Karpas-422 (cell line): ENCODE results near the gene FNDC3B. TPM values are rescaled to one million over a fixed set of nuclear protein-coding genes. Genes with fewer than 3 reads are reported as not detected.

Source experiments
- DNase-seq: peaks from one replicate; pipeline ENCODE4 v3.0.0-alpha.2; 2015
- H2AFZ ChIP-seq: fragments of 200-600 bp; sonication (generic); 2 replicates; pipeline ENCODE4 v1.6.1; 2014; ENCODE audit warnings: antibody characterized with exemption, low read length, mixed read lengths
- H3K27ac ChIP-seq: fragments of 200-600 bp; sonication (generic); 2 replicates; pipeline ENCODE4 v1.5.1; 2014; ENCODE audit warnings: mild to moderate bottlenecking, low read length, moderate library complexity
- H3K27me3 ChIP-seq: fragments of 200-600 bp; sonication (generic); 2 replicates; pipeline ENCODE4 v1.6.1; 2014; ENCODE audit warnings: low read length, mixed read lengths
- H3K36me3 ChIP-seq: fragments of 200-600 bp; sonication (generic); 2 replicates; pipeline ENCODE4 v1.6.1; 2014; ENCODE audit warnings: low read length, mixed read lengths; ENCODE audit not compliant: insufficient read depth
- H3K4me1 ChIP-seq: fragments of 200-600 bp; sonication (generic); 2 replicates; pipeline ENCODE4 v1.6.1; 2014; ENCODE audit warnings: mild to moderate bottlenecking, low read length, mixed read lengths
- H3K4me2 ChIP-seq: fragments of 200-600 bp; sonication (generic); 2 replicates; pipeline ENCODE4 v1.6.1; 2014; ENCODE audit warnings: low read length, low read depth, mild to moderate bottlenecking; ENCODE audit not compliant: poor library complexity, severe bottlenecking
- H3K4me3 ChIP-seq: fragments of 200-600 bp; sonication (generic); 2 replicates; pipeline ENCODE4 v1.5.1; 2014; ENCODE audit warnings: mild to moderate bottlenecking, antibody characterized with exemption, low read length, mixed read lengths
- H3K79me2 ChIP-seq: fragments of 200-600 bp; sonication (generic); 2 replicates; pipeline ENCODE4 v1.6.1; 2014; ENCODE audit warnings: mild to moderate bottlenecking, low read length, mixed read lengths
- H3K9ac ChIP-seq: fragments of 200-600 bp; sonication (generic); 2 replicates; pipeline ENCODE4 v1.6.0; 2014; ENCODE audit warnings: low read length
- H3K9me2 ChIP-seq: fragments of 200-600 bp; sonication (generic), shearing (Covaris generic); replicated peaks from 2 replicates; pipeline ENCODE4 v1.6.0; 2014; ENCODE audit warnings: mild to moderate bottlenecking, low read length, moderate library complexity; ENCODE audit not compliant: insufficient read depth
- H3K9me3 ChIP-seq: fragments of 300-700, 200-600 bp; sonication (generic); 2 replicates; pipeline ENCODE4 v1.6.1; 2014; ENCODE audit warnings: low read length, mixed read lengths
- H4K20me1 ChIP-seq: fragments of 200-600 bp; sonication (generic); 2 replicates; pipeline ENCODE4 v1.6.1; 2014; ENCODE audit warnings: mild to moderate bottlenecking, antibody characterized with exemption, low read length, low read depth; ENCODE audit not compliant: insufficient read depth
- total RNA-seq: library from RNA; depleted of rRNA; stranded (reverse); fragments of >200 nt; shearing (Covaris generic); gene quantifications from 2 replicates; pipeline ENCODE4 v1.2.3, GENCODE V29; 2014; ENCODE audit warnings: low replicate concordance

FNDC3B gene
- total RNA-seq, 1 experiment from 2014 or later: 2.6 TPM

DNA sequence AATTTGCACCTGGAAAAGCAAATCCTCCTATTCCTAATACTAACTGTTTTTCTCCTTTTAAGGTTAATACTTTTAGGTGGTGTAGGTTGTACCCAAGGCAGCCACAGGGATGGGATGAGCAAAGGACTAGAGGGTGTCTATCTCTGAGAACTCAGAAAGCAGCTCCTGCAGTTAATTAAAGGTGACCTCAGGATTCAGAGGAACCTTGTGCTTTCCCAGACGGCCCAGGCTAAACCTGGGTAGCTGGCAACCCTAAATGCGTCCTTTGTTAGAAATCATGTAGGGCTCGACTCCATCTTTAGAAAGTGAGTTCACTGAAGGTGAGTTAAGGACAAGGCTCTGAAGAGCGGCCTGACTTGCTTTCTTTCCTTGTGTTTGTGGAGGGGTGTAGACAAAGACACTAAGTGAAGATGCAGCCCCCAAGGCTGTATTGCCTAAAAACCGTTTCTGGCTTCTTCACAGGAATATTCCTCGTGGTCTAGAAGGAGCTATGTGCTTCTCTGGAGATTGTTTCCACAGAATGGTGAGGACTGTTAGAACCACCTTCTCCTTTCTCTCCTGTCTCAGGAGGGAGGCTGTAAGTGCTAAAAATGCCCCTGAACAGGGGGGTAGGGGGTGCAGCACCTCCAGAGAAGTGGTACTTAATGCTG is 14.9 kb downstream of the FNDC3B start:
- H3K36me3 ChIP-seq: no peaks in the 10 kb centered on the region
- no peak for DNase-seq
- H2AFZ ChIP-seq: no peak overlapping the region
- H3K9me2 ChIP-seq: no peaks in the 10 kb centered on the region
- no peak overlapping the region for H3K4me2 ChIP-seq
- H3K79me2 ChIP-seq: no peaks in the 10 kb centered on the region
- H3K4me1 ChIP-seq: no peaks in the 10 kb centered on the region
- H3K4me3 ChIP-seq: no peak overlapping the region
- no peaks in the 10 kb centered on the region for H3K9me3 ChIP-seq
- no peak overlapping the region for H3K9ac ChIP-seq
- peaks cover 3% of the 10 kb centered on the region; the same call in 1 of the 2 replicates for H4K20me1 ChIP-seq
- H3K27me3 ChIP-seq: no peaks in the 10 kb centered on the region
- H3K27ac ChIP-seq: no peak overlapping the region

DNA sequence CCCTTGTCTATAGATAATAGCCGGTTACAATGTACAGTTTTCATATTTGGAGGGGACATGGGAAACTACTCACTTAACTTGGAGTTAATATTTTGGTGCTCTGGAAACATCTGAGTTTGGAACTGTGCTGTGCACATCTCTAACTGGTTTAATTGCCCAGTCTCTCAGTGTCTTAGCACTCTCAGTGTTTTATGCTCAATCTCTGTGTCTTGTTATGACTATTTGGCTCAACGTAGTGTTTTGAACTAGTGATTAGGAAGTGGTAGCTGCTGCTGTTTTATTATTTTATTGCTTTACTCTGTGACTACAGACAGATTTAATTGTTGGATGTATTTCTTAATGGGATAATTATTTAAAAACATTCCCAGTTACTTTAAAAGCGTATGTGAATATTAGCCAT is 17.0 kb downstream of the FNDC3B start:
- no peak overlapping the region for H3K27ac ChIP-seq
- H3K4me1 ChIP-seq: no peaks in the 10 kb centered on the region
- H3K9me3 ChIP-seq: no peaks in the 10 kb centered on the region
- H3K9ac ChIP-seq: no peak overlapping the region
- H2AFZ ChIP-seq: no peak overlapping the region
- no peaks in the 10 kb centered on the region for H3K79me2 ChIP-seq
- no peak for DNase-seq
- no peaks in the 10 kb centered on the region for H3K36me3 ChIP-seq
- no peak overlapping the region for H3K4me3 ChIP-seq
- H4K20me1 ChIP-seq: peaks cover 3% of the 10 kb centered on the region; the same call in 1 of the 2 replicates
- no peaks in the 10 kb centered on the region for H3K27me3 ChIP-seq
- H3K4me2 ChIP-seq: no peak overlapping the region
- H3K9me2 ChIP-seq: no peaks in the 10 kb centered on the region

DNA sequence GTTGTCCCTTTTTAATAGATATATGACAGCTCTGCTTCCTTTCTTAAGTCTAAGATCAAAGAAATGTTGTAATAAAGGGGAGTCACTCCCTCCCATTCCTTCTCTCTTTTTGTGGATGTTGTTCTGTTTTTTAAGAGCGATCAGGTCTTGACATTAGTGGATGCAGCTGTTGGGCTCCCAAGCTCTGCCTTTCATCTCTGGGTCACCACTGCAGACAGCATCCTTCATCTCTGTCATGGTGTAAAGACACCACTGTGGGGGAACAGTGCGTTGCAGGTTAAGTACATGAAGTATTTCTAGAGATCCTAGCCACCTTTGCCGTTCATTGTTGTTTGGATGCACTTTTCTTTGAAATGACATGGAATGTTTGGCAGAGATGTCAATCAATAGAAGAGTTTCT is 17.7 kb downstream of the FNDC3B start:
- no peak overlapping the region for H2AFZ ChIP-seq
- H3K36me3 ChIP-seq: no peaks in the 10 kb centered on the region
- H3K9ac ChIP-seq: no peak overlapping the region
- no peaks in the 10 kb centered on the region for H3K79me2 ChIP-seq
- H3K4me2 ChIP-seq: no peak overlapping the region
- H4K20me1 ChIP-seq: peaks cover 3% of the 10 kb centered on the region; the same call in 1 of the 2 replicates
- no peak for DNase-seq
- peaks cover 5% of the 10 kb centered on the region; the same call in 1 of the 2 replicates for H3K4me1 ChIP-seq
- H3K4me3 ChIP-seq: no peak overlapping the region
- no peaks in the 10 kb centered on the region for H3K9me3 ChIP-seq
- no peaks in the 10 kb centered on the region for H3K9me2 ChIP-seq
- no peaks in the 10 kb centered on the region for H3K27me3 ChIP-seq
- no peak overlapping the region for H3K27ac ChIP-seq

DNA sequence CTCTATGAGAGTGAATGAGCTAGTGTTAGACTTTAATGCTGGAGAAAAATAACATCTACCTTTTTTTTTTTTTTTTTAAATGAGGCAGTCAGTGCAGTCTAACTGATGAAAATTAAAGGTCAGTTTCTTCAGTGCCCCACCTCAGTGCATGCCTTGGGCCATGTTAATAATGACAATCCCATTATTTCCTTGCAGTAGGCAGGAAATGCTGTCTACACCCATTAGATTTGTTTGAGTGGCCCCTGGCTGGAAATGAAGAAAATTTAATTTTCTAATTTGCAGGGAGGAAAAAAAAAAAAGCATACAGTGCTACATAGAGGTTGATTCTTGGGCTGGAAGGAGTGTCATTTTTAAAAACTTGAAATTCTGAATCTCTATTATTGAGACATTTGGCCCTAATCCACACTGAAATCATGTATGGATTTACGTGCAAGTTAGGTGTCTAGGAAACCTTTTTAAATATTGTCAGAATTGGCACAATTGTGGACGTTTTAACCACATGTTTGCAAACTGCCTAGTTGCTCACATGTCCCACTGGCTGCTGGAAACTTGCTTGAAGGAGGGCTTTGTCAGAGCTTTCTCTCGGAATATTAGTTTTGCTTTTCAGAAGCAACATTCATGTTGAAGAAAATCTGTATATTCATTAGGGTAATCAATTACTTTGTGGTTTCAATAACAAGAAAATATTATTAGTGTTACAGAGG is 18.4 kb downstream of the FNDC3B start:
- Histone ChIP-seq H3K79me2 (no peaks in the 10 kb centered on the region), H3K4me3 (no peak overlapping the region), H3K4me2 (no peak overlapping the region), H3K27me3 (no peaks in the 10 kb centered on the region), H3K9me2 (no peaks in the 10 kb centered on the region), H3K36me3 (no peaks in the 10 kb centered on the region), H2AFZ (no peak overlapping the region), H3K27ac (no peak overlapping the region), H3K9ac (no peak overlapping the region), H3K9me3 (no peaks in the 10 kb centered on the region), H4K20me1 (peaks cover 3% of the 10 kb centered on the region; the same call in 1 of the 2 replicates), H3K4me1 (peaks cover 5% of the 10 kb centered on the region; the same call in 1 of the 2 replicates)
- no peak for DNase-seq

DNA sequence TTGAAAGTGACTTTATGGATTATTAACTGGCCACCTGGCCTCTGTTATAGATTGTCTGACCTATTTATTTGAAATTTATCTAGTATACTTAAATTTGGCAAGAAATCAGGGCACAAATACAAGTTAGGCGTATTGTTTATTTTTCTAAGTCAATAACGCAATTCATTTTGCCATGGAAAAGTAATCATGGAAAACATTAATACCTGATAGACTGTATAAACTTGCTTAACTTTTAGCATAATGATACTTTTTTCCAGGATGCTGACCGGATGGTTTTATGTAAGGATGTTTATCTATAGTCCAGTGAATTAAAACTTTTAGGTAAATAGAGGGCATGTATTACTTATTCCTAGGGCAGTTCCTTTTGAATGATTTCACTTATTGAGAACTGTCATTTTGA is 20.2 kb downstream of the FNDC3B start:
- Histone ChIP-seq H3K79me2 (no peaks in the 10 kb centered on the region), H3K36me3 (no peaks in the 10 kb centered on the region), H4K20me1 (peaks cover 3% of the 10 kb centered on the region; the same call in 1 of the 2 replicates)

DNA sequence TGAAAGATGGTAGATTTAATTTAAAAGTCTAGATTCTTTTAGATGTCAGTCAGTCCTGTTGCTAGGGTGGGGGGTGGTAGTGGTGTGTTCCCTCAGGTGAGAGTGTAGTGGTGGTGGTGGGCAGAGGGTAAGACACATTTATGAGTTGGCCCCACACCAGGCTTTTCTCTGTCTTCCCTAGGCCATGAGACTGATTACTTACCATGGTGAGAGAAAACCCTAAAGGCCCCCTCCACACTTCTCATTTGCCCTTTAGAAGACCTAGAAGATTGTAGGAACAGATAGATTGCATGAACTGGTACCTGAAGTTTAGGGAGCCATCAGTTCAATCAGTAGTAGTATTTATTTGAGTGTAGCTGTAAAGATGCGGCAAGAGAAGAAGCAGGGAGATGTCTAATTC is 20.9 kb downstream of the FNDC3B start:
- Histone ChIP-seq H3K36me3 (no peaks in the 10 kb centered on the region), H3K27me3 (no peaks in the 10 kb centered on the region), H2AFZ (no peak overlapping the region), H3K4me3 (no peak overlapping the region), H3K27ac (no peak overlapping the region), H3K9me2 (no peaks in the 10 kb centered on the region), H4K20me1 (0 out of 2 replicates have a peak, but pooled peaks cover 3% of the 10 kb centered on the region), H3K79me2 (no peaks in the 10 kb centered on the region), H3K4me1 (peaks cover 5% of the 10 kb centered on the region; the same call in 1 of the 2 replicates), H3K4me2 (no peak overlapping the region), H3K9ac (no peak overlapping the region), H3K9me3 (no peaks in the 10 kb centered on the region)
- no peak for DNase-seq

More for the DNA sequence above, 20.2 kb downstream of the FNDC3B start:
- no peak overlapping the region for H3K9ac ChIP-seq
- H3K4me3 ChIP-seq: no peak overlapping the region
- H3K27ac ChIP-seq: no peak overlapping the region
- H3K4me1 ChIP-seq: peaks cover 5% of the 10 kb centered on the region; the same call in 1 of the 2 replicates
- H3K4me2 ChIP-seq: no peak overlapping the region
- no peak for DNase-seq
- no peaks in the 10 kb centered on the region for H3K27me3 ChIP-seq
- no peaks in the 10 kb centered on the region for H3K9me3 ChIP-seq
- H3K9me2 ChIP-seq: no peaks in the 10 kb centered on the region
- no peak overlapping the region for H2AFZ ChIP-seq

DNA sequence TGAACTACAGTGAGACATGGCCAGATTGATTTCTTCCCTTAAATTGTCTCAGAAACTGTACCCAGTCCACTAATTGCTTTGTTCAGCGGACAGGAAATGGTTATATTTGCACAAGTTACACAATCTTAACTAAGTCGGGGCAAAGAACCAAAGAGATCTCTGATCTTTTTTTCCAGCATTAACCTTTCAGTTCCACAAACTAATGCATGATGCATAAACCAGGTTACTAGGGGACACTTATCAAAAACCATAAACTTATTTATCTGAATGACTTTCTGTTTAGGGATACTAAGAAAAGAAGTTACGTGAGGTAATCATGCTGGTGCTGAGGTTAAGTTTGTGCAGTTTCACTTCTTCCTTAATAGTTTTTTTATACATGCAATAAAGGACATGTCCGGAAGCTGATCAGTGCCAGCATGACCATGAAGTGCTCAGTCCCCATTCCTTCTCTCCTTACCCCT is 22.4 kb downstream of the FNDC3B start:
- Histone ChIP-seq H3K9ac (no peak overlapping the region), H2AFZ (no peak overlapping the region), H3K4me2 (no peak overlapping the region), H4K20me1 (0 out of 2 replicates have a peak, but pooled peaks cover 3% of the 10 kb centered on the region), H3K27ac (no peak overlapping the region), H3K36me3 (no peaks in the 10 kb centered on the region), H3K9me2 (no peaks in the 10 kb centered on the region), H3K4me1 (peaks cover 5% of the 10 kb centered on the region; the same call in 1 of the 2 replicates), H3K9me3 (no peaks in the 10 kb centered on the region), H3K4me3 (no peak overlapping the region), H3K79me2 (no peaks in the 10 kb centered on the region), H3K27me3 (no peaks in the 10 kb centered on the region)
- peak; percentile 43 for DNase-seq

DNA sequence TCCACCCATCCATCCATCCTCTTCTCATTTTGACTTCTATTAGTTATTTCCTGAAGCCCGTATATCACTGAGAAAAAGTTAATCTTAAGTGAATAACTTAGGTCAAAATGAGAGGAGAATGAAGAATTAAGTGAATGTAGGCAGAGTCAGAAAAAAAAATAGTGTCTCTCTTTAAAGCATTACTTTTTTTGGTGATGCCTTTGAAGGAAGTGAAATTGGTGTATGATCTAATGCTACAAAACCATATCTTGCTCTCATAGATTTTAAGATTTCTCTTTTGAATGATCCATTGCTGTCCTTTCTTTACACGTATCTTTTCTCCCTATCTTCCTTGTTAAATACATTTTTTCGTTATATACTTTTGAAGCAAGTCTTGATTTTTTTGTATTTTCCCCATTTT is 23.4 kb downstream of the FNDC3B start:
- Histone ChIP-seq H3K79me2 (no peaks in the 10 kb centered on the region), H3K36me3 (no peaks in the 10 kb centered on the region), H3K4me3 (no peak overlapping the region), H3K9me2 (no peaks in the 10 kb centered on the region), H3K27me3 (no peaks in the 10 kb centered on the region), H3K9me3 (no peaks in the 10 kb centered on the region), H4K20me1 (0 out of 2 replicates have a peak, but pooled peaks cover 3% of the 10 kb centered on the region), H3K27ac (no peak overlapping the region), H2AFZ (no peak overlapping the region), H3K9ac (no peak overlapping the region), H3K4me1 (peaks cover 5% of the 10 kb centered on the region; the same call in 1 of the 2 replicates), H3K4me2 (no peak overlapping the region)
- no peak for DNase-seq
